ENCODE data around the gene PPP5C.

Gene PPP5C

DNA sequence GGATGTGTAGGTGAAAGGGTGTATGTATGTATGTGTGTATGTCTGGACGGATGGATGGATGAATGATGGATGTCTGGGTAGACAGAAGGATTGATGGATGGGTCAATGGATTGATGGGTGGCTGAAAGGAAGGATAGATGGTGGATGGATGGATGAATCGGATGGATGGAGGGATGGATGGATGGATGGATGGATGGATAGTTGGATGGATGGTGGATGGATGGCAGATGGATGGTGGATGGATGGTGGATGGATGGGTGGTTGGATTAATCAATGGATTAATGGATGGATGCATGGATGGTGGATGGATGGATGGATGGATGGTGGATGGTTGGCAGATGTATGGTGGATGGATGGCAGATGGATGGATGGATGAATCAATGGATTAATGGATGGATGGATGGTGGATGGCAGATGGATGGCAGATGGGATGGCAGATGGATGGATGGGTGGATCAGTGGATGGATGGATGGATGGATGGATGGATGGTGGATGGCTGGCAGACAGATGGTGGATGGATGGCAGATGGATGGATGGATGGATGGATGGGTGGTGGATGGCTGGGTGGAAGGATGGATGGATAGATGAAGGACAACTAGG is 16.5 kb upstream of the PPP5C start:
- DNase-seq, result no peak

DNA sequence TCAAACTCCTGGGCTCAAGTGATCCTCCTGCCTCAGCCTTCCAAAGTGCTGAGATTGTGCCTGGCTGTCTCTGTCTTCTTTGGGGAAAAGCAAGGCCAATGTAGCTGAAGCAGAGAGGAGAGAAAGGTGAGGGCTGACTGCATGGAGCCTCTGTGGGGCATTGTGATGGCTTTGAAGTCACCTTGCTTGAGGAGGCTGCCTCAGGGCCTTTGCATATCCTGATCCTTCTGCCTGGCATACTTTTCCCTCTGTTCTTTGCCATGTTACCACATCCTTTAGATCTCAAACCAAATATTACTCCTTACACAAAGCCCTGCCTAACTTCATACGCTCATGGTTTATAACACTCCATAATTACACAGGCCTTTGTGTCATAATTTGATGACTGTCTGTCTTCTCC is 9.4 kb upstream of the PPP5C start:
- no peak for DNase-seq

DNA sequence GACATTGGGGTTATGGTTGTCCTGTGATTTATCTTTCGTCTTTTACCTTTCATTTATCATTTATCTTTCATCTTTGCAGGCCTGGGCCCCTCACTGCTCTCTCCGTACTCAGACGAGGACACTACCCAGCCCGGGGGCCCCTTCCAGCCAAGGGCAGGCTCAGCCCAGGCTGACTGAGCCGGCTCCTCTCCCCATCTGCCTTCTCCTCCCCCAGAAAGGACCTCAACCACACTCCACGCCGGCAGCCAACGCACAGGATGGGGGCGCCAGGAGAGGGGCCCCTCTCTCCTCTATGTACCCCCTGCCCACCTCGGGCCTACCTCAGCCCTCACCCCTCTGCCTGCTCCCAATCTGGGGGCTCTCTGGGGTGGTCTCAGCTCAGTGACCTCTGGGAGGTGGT is 7.4 kb upstream of the PPP5C start:
- DNase-seq, result no peak

DNA sequence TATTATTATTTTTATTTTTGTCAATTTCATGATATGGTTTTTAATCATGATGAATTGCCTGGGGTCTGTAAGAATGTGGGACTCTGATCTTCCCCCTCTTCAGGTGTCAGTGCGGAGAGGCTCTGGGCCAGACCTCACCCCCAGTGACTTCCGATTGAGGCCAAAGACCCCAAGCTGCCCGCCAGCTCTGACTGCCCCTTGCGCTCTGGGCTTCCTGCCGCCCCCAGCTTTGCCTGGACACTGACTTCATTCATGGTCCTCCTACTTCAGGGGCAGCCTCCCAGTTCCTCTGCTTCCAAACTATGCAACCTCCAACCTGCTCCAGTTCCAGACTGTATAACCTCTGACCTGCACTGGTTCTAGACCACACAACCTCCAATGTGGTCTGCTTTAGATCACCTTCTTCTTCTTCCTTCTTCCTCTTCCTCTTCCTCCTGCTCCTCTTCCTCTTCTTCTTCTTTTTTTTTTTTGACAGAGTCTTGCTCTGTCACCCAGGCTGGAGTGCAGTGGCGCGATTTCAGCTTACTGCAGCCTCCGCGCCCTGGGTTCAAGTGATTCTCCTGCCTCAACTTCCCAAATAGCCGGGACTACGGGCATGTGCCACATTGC is 6.7 kb upstream of the PPP5C start:
- no peak for DNase-seq

DNA sequence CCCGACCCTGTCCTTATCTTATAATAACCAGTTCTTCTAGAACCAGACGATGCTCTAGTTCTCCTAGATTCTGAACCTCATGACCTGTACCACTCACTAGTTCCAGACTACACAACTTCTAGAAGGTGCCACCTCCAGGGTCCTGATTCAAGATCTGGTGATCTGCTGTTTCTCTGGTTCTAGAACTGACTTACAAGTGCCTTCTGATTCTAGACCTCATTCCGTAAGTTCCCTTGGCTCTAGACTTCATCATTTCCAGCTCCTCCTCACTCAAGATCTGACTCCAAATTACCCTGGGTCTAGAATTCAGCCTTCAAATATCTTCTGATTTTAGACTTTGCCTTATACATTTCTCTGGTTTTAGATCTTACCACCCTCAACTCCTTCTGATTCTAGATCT is 5.0 kb upstream of the PPP5C start:
- DNase-seq, result no peak

DNA sequence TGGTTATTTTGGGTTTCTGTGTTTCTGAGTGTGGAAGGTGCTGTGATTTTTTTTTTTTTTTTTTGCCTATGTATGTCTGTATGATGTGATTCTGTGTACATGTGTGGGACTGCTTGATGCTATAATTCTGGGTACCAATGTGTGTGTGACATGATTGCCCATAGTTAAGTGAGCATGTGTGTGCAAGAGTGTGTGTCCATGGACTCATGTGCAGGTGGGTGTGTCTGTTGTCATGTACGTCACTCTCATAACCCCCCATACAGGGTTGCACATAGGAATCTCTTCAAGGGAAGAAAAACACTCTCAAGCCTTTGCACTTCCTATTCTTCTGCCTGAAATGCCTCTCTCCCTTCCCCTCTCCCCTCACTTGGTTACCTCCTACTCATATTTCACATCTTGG is 2.5 kb upstream of the PPP5C start:
- no peak for DNase-seq

DNA sequence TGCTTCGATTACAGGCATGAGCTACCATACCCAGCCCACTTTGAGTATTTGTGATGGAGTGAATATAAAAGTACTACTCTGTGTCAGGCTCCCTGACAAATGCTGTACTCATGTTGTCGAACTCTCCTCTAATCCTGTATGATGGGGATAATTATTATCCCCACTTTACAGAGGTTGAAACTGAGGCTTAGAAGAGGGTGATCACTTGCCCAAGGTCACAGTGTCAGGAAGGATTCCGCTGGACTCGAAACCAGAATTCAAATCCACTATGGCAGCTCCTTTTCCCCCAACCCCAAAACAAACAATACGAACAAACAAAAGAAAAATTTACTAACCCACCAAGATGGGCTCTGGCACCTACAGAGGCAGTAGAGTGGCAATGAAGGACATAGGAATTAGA is 1.7 kb upstream of the PPP5C start:
- DNase-seq, result no peak

DNA sequence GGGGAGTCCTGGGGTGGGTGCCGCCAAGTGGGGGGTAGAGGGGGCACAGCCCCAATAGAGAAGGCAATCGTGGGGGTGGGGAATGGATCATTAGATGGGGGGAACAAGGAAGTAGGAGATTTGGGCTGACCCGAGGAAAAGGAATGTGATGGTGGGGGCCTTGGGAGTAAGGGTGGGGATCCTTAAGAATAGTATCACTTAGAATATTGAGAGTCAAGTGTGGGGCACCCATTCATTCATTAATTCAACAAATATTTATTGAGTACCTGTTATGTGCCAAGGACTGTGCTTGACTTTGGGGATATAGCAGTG is 641 bp downstream of the PPP5C start:
- DNase-seq, result no peak

DNA sequence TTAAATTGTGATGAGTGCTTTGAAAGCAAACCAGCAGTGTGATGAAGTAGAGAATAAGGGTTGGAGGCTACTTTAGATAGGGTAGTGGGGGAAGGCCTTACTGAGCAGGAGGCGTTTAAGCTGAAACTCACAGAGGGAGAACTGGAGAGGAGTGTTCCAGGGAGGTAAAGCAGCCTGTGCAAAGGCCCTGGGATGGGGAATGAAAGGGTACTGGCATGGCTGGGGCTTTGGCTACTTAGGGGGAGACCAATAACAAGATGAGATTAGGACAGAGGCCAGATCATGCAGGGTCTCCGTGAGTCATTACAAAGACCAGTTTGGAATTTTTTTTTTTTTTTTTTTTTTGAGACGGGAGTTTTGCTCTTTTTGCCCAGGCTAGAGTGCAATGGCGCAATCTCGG is 1.1 kb downstream of the PPP5C start:
- no peak for DNase-seq

DNA sequence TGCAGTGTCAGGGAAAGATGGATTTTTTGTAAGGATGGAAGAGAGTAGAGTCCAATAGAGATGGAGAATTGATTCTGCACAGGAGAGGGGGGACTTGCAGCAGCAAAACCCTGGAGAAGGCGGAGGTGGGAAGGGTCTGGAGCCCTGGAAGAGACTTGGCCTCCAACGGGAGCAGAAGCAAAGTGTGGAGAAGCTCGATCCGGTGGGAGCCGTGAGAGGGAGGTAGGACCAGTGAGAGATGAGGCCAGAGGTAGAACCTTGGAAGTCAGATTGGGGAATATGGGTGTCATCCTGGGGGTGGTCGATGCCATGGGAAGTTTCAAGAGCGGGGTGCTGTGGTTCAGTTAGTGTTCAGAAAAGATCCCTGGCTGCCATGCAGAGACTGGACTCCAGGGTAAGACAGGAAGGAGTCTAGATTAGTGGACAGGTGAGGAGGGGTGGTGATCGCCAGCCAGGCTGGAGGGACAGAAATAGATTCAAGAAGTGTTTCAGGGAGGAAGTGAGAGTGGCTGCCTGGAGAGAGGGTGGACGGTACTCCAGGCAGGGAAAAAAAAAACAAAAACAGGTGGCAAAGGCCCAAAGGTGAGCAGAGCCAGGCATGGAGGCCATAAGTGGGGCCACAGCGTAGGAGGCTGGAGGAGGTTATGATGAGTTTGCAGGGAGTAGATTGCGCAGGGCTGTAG is 2.6 kb downstream of the PPP5C start:
- DNase-seq, result no peak

DNA sequence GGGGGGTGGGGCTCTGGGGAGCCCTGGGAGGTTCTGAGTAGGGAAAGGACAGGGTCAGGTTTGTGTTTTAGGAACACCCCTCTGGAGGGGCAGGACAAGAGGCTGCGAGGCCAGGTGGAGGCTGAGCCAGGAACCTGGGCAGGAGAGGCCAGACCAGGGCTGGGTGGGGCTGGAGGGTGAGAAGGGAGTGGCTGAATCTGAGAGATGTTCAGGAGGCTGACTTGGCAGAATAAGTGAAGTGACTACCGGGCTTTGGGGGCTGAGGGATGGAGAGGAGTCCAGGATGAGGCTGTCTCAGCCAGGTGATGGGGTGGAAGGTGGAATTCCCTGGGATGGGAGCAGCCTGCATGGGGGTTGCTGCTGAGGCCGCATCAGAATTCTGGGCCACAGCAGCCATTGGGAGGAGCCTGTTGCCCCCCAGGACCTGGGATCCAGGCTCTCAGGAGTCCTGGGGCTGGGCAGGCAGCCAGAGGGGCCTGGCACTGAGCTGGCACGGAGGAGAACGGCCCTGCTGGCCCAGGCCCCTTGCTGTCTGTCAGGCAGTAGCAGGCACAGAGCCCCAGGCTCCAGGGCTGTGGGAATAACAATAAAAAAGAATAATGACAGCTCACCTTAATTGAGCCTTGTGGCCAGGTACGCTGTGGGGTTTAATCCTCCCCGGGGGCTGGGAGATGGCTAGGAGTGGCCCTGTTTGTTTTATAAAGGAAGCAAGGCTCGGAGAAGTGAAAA is 3.3 kb downstream of the PPP5C start:
- DNase-seq, result no peak

DNA sequence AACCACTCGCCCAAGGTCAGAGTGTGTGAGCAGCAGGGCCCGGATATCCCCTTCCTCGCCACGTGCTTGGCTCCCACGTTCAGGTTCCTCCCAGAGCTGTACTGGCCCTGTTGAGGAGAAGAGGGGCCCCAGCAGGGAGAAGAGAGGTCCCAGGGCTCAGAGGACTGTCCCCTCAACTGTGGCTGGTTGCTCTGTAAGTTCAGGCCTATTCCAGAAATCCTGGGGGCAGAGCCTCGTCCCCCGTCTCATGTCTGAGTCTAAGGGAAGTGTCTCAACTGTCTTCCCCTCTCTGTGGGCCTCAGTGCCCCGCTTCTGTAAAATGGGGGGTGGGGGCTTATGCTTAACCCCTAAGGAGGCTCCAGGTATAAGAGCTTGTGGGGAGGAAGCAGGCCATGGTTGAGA is 3.9 kb downstream of the PPP5C start:
- no peak for DNase-seq

DNA sequence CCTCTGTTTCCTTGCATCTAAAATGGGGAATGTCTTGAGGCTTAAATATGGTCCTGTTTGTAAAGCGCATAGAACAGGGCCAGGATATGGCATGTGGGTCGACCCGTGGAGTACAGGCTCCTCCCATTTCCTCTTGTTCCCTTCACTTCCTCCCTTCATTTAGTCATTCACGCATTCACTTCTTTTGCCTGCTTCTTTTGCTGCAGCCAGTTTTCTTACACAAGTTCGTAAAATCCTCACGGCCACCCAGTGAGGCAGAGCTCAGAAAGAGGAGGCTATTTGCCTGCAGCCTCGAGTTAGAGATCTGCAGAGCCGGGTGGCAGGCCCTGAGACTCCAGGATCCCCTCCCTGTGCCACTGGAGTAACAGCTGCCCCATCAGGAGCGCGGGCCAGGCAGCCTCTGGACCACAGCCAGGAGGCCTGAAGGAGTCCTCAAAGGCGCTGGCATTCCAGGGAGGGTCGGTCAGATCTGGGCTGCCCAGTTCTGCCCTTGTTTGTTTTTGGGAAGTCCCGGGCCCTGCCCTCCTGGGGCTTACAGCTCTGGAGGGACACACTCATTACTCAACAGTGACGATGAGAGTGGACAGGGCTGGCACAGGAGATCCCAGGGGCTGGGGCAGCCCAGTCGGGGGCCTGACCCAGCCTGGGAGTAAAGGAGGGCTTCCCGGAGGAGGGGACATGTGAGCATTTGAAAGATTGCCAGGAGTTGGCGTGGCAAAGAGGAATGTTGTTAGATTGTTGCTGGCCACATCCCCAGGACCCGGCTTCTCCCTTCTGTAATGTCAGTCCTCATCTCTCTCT is 4.6 kb downstream of the PPP5C start:
- no peak for DNase-seq

DNA sequence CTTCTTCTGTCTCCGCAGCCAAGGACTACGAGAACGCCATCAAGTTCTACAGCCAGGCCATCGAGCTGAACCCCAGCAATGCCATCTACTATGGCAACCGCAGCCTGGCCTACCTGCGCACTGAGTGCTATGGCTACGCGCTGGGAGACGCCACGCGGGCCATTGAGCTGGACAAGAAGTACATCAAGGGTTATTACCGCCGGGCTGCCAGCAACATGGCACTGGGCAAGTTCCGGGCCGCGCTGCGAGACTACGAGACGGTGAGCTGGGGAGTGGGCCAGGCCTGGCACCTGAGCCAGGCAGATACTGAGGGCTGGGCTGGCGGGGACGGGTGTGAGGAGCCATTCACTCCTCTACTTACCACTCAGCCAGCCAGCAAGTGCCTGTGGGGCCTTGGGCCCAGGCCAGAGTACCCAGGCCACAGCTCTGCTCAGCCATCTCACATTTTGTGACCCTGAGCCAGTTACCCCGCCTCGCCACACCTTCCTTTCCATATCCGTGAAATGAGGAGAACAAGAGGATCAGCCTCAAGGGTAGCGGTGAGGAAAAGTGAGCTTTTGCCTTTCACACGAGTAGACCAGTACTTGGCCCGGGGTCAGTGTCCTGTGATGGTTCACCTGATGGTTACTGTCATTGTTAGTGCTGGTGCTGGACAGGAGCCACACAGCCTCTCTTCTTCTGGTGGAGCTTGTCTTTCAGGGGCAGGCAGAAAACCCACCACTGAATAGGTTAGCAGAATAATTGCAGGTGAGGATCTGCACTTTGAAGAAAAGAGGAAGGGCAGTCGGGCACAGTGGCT is 7.0 kb downstream of the PPP5C start:
- DNase-seq, result peak; percentile 12

DNA sequence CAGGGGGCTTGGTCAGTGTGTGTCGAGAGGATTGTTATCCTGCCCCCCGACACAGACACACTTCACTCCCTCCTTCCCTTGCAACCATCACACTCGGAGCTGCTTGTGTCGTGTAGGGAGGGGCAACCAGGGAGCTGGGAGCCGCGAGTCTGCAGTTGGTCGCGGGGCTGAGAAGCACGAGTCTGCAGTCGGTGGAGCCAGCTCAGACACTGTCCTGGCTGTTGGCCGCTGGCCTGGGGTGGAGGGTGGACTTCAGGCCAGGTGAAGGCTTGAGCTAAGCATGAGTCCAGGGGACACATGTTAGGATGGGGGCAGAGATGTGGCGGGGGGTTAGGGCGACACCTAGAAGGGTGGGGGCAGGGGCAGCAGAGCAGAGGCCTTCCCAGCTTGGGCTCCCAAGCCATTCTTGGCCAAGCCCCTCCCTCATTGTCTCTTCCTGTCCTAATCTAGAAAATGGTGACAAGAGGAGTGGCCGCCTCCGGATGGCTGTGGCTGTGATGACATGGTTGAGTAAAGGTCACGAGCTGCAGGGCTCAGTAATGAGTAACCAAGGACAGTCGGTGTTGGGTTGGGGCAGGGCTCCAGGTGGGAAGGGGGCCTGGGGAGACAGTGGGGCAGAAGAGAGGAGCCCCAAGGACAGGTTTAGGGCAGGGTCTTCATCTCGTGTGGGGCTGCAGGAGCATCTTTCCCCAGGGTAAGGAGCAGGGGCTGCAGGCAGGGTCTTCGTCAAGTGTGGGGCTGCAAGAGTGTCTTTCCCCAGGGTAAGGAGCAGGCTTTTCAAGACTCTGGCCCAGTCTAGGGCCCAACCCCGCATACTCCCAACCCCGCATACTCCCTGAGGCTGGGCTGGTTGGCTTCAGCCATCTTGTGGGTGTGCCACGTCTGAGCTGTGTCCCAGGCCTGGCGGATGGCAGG is 8.6 kb downstream of the PPP5C start:
- no peak for DNase-seq

DNA sequence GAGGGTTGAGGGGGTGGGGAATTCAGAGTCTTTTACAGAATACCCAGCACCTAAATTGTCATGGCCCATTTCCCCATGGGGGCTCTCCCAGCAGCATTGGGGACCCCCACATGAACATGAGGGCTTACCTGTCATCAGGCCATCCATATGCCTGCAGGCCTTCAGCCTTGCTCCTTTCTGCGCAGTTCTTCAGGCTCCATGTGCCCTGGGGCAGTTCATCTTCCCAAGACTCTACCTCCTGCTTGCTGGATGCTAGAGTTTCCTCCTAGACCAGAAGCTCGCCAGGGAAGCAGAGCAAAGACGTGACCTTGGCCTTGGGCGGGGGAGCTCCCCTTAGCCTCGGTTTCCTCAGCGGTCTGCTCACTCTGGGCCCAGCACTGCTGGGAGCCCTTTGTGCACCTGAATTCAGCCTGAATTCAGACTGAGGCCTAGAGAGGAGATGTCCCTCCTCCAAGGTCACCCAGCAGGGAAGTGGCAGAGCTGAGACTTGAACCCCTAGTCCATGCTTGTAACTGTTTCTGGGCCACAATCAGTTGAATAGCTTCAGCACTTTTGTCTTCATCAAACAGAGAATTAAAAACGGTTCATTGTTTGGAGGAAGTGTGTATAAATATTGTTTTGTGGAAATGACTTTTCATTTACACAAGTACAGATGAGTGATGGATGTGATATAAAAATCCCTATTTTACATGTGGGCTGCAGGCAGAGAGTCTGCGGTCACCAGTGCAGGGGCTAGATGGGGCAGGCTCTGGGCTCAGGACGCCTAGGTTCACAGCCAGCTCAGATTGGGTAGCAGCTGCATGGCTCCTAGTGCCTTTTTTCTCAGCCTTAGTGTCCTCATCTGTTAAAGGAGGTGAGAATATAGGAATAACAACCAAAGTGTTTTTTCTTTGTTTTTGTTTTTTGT is 9.5 kb downstream of the PPP5C start:
- no peak for DNase-seq

DNA sequence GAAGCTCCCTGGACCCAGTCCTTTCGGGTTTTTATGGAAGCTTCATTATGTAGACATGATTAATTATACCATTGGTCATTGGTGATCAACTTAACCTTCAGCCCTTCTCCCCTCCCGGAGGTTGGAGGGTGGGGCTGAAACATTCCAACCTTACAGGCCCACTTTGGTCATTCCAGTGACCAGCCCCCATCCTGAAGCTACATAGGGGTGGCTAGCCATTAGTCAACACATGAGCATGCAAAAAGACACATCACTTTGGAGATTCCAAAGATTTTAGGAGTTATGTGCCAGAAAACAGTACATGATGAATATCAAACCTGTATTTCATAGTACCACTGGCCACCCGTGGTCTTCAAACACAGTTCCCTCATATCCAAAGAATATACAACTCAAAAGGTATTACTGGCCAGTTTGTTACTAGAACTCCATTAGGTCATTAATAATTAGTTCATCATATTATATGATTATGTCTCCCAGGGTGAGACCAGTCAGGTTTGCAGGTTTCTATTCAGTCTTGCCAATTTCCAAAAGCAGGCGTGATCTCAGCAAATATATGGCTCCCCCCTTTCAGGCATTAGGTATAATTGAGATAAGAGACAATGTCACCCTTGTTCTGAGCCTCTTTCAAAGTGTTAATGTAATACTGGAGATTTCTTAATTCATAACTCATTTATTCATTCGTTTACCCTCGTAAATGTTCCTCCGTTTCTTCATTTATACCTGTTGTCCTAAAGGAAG is 11.1 kb downstream of the PPP5C start:
- DNase-seq, result no peak

DNA sequence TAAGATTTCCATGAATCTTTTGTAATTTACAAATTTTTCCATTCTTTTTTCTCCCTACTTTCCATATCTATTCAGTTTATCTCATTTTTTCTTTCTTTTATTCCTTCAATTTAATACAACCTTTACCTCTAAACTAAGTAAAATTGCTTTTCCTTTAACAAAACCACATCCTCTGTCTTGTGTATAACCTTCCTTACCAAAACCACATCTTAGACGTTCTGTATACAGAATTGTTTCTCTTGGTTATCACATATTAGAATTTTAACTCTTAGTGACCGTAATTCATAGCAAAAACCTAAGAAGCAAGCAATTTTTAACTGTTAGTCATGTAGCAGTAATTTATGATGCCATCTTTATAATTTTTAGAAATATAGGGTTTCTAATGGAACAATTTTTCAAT is 15.0 kb downstream of the PPP5C start:
- no peak for DNase-seq

DNA sequence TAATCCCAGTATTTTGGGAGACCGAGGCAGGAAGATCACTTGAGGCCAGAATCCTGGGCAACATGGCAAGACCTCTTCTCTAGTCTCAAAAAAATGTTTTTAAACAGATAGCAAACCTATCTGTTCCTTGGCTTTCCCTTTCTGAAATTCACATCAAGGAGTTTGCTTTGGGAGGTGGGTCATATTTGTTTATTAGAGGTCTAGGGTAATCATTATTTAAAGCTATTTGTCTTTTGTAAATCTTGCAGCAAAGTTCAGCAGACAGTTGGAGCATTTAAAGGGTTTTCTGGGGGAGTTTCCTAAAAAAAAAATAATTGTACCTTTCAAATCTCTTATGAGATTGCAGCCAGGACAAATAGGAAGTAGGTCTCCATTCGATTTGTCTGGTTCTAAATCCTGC is 17.5 kb downstream of the PPP5C start:
- no peak for DNase-seq

DNA sequence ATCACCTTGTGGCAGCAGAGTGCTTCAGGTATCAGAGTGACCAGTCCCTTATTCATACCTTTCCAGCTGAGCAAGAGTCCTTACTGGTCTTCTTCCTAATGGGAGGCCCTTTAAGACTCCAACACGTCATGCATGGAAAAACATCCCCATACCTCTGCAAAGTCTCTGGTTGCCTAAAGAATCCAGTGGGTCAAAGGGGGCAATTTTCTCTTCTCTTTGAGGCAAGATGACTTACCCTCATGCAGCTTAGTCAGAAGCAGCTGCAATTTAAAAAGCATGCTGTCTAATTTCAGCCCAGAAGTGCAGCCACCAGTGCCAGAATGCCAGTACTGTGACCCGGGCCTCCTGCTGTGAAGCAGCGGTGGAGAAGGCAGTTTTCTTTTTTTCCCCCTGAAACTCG is 18.7 kb downstream of the PPP5C start:
- no peak for DNase-seq

All from right hindlimb (tissue), 1 donor.